Kidney (tissue), 14 donors: Measurements from ENCODE around the gene ZNF552. TPM values are rescaled to one million over a fixed set of nuclear protein-coding genes. Genes with fewer than 3 reads are reported as not detected.
A peak's percentile ranks its signal among the peaks of the same experiment; 100 is the strongest.

Experiments
- DNase-seq, 5 donors: peaks; one replicate each; pipeline ENCODE4 v3.0.0-alpha.2; 2013 to 2020
- FAIRE-seq: peaks from 2 replicates; lab custom pipeline; 2012; peaks lifted over from hg19 to GRCh38; lab: Jason Lieb, UNC
- H3K27ac ChIP-seq, 2 donors: one replicate each; pipeline ENCODE4 v1.7.0; 2013; ENCODE audit warnings: low read depth in 2 of 2, low read length in 2 of 2, inconsistent platforms in 1 of 2
- H3K27me3 ChIP-seq: one replicate; pipeline ENCODE4 v1.7.1; 2013; ENCODE audit warnings: low read length, inconsistent platforms; ENCODE audit not compliant: control insufficient read depth, insufficient read depth
- H3K36me3 ChIP-seq, 3 donors: one replicate each; pipeline versions ENCODE4 v1.7.0 to v1.7.1; 2013; ENCODE audit warnings: low read length in 3 of 3, control low read depth in 1 of 3, inconsistent platforms in 1 of 3; ENCODE audit not compliant: insufficient read depth in 3 of 3, control insufficient read depth in 2 of 3
- H3K4me1 ChIP-seq, 3 donors: one replicate each; pipeline versions ENCODE4 v1.7.0 to v1.7.1; 2013; ENCODE audit warnings: low read length in 3 of 3, inconsistent platforms in 1 of 3, low read depth in 1 of 3; ENCODE audit not compliant: control insufficient read depth in 2 of 3, insufficient read depth in 2 of 3
- H3K4me3 ChIP-seq, 3 donors: one replicate each; pipeline versions ENCODE4 v1.7.0 to v1.8.1; 2013; ENCODE audit warnings: low read length in 3 of 3, control low read depth in 1 of 3, inconsistent platforms in 1 of 3
- H3K9ac ChIP-seq, 3 donors: one replicate each; pipeline versions ENCODE4 v1.7.0 to v1.7.1; 2013; ENCODE audit warnings: low read length in 3 of 3, control low read depth in 1 of 3, inconsistent platforms in 1 of 3
- H3K9me3 ChIP-seq, 3 donors: one replicate each; pipeline versions ENCODE4 v1.7.0 to v1.7.1; 2013; ENCODE audit warnings: low read length in 3 of 3, control low read depth in 1 of 3, inconsistent platforms in 1 of 3; ENCODE audit not compliant: control insufficient read depth in 2 of 3, insufficient read depth in 1 of 3
- intact Hi-C: fragments of 100-400 bp; cut with DNase I; formaldehyde crosslinking; loops from one replicate; pipeline ENCODE4 v1.11.1; 2022
- polyA plus RNA-seq: library from polyadenylated mRNA; stranded (reverse); fragments of 350-450 nt; fragmentation: Illumina TruSeq; extraction: RNeasy Lipid Tissue Mini Kit (QIAGEN cat#74804); gene quantifications from one replicate; pipeline ENCODE4 v1.2.3, GENCODE V29; 2014; ENCODE audit warnings: low read depth, low replicate concordance; ENCODE audit not compliant: insufficient read depth
- total RNA-seq: library from RNA; stranded (reverse); fragmentation: NEBNext Ultra II Directional; extraction: Animal tissue kit (Norgen Biotek cat#: 25700); gene quantifications from one replicate; pipeline ENCODE4 v1.2.1, GENCODE V29; 2021
- TF ChIP-seq, protein P1 (sequence below): IDR thresholded peaks from 3 replicates; pipeline ENCODE4 v1.5.1; 2012; ENCODE audit warnings: mild to moderate bottlenecking, moderate library complexity, borderline replicate concordance; ENCODE audit not compliant: insufficient read depth; ENCODE audit errors: extremely low read depth
- donor health status: control.
- donor health status: control.
- donor health status: control.
- donor health status: control.
- donor health status: control.
- donor health status: DM: yes; HTN: yes; CAD: no.
- donor health status: Normal renal cell carcinoma (clear cell type).

ZNF552 gene
- total and polyA plus RNA-seq, 2 donors from 2014 or later: 10.7 to 13.8 TPM

DNA sequence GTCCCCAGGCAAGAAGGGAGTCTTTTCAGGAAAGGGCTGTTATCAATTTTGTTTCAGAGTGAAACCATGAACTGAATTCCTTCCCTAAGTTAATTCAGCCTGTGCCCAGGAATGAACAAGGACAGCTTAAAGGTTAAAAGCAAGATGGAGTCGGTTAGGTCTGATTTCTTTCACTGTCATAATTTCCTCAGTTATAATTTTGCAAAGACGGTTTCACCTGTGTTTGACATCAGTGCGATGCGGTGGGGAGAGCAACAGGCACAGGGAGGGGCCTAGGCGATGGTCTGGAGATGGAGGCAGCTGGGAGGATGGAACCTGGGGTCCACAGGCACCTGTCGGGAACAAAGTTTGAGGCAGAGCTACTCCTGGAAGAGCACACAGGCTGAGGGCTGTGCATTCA is 5.9 kb upstream of the ZNF552 start:
- no peak for FAIRE-seq
- Histone ChIP-seq H3K9ac (peak overlapping the region in 1 of 3 donors; percentile 94), H3K27ac (no peak overlapping the region), H3K4me1 (peaks cover 0 to 9% (median 4%) of the 10 kb centered on the region in 3 donors), H3K36me3 (no peaks in the 10 kb centered on the region), H3K9me3 (no peaks in the 10 kb centered on the region), H3K4me3 (peak overlapping the region; percentile 94 to 97 (median 95)), H3K27me3 (no peaks in the 10 kb centered on the region)
- intact Hi-C loops: no loop called here
- DNase-seq: no peak
- TF ChIP-seq, protein P1, sequence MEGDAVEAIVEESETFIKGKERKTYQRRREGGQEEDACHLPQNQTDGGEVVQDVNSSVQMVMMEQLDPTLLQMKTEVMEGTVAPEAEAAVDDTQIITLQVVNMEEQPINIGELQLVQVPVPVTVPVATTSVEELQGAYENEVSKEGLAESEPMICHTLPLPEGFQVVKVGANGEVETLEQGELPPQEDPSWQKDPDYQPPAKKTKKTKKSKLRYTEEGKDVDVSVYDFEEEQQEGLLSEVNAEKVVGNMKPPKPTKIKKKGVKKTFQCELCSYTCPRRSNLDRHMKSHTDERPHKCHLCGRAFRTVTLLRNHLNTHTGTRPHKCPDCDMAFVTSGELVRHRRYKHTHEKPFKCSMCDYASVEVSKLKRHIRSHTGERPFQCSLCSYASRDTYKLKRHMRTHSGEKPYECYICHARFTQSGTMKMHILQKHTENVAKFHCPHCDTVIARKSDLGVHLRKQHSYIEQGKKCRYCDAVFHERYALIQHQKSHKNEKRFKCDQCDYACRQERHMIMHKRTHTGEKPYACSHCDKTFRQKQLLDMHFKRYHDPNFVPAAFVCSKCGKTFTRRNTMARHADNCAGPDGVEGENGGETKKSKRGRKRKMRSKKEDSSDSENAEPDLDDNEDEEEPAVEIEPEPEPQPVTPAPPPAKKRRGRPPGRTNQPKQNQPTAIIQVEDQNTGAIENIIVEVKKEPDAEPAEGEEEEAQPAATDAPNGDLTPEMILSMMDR: no peak

DNA sequence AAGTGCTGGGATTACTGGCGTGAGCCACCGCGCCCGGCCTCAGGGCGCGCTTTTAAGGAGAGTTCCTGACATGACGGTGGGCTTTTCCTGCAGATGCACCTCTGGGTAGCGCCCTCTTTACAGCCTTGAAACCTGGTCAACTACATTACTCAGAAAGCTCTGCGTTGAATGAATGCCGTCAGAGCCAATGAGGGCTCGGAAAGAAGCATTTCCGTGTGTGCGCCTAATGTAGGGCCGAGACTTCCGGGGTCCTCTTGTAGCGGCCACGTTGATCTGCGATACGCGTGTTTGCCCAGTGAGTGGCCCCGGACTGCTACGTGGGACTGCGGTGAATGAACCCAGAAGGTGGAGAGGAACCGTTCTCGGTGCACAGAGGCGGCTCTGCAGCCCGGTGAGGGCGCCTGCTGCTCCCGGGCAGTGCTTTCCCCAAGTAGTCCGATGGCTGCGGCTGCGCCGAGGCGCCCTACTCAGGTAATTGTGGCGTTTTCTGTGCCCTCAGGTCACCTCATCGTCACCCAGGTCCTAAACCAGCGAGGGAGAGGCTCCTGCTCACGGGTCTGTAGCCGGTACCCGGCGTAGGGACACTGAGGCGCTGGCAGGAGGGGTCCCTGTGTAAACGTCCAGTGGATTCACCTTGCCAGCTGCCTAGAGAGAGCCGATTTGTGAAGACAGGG is 4.9 kb upstream of the ZNF552 start:
- Histone ChIP-seq H3K27ac (peak overlapping the region; percentile 51 to 76), H3K27me3 (no peaks in the 10 kb centered on the region), H3K9ac (peak overlapping the region; percentile 94 to 99 (median 95)), H3K36me3 (no peaks in the 10 kb centered on the region), H3K9me3 (no peaks in the 10 kb centered on the region), H3K4me1 (peaks cover 3 to 9% (median 4%) of the 10 kb centered on the region in 3 donors), H3K4me3 (peak overlapping the region; percentile 94 to 97 (median 95))
- TF ChIP-seq, protein P1: no peak
- intact Hi-C loops: no loop called here
- FAIRE-seq (no peak), DNase-seq (peak; percentile 84 to 96 (median 90))

DNA sequence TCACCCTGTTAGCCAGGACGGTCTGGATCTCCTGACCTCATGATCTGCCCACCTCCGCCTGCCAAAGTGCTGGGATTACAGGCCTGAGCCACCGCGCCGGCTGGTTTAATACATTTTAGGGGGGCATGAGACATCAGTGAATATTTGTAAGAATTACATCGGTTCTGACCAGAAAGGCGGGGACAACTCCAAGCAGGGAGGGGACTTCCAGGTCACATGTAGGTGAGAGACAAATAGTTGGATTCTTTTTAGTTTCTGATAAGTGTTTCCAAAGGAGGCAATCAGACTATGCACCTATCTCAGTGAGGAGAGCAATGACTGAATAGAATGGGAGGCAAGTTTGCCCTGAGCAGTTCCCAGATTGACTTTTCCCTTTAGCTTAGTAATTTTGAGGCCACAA is 3.7 kb upstream of the ZNF552 start:
- Histone ChIP-seq H3K4me1 (peaks cover 3 to 8% (median 4%) of the 10 kb centered on the region in 3 donors), H3K4me3 (no peak overlapping the region), H3K27ac (no peak overlapping the region), H3K9ac (no peak overlapping the region), H3K27me3 (no peaks in the 10 kb centered on the region), H3K9me3 (no peaks in the 10 kb centered on the region), H3K36me3 (no peaks in the 10 kb centered on the region)
- intact Hi-C loops: no loop called here
- DNase-seq (no peak), FAIRE-seq (no peak)
- TF ChIP-seq, protein P1: no peak
